Bronchial epithelial cell (primary cell): ENCODE results near the gene MCHR2. TPM values are rescaled to one million over a fixed set of nuclear protein-coding genes. Genes with fewer than 3 reads are reported as not detected.

Source experiments
- DNase-seq: peaks from one replicate; pipeline ENCODE4 v3.0.0-alpha.2; 2010; ENCODE audit warnings: low read depth
- FAIRE-seq: peaks from 2 replicates; lab custom pipeline; 2011; peaks lifted over from hg19 to GRCh38; lab: Jason Lieb, UNC
- H3K27me3 ChIP-seq: 2 replicates; pipeline ENCODE4 v1.5.1; 2011; ENCODE audit warnings: low read length; ENCODE audit not compliant: control insufficient read depth, insufficient read depth
- H3K36me3 ChIP-seq: 2 replicates; pipeline ENCODE4 v1.5.1; 2011; ENCODE audit warnings: low read length; ENCODE audit not compliant: control insufficient read depth, insufficient read depth
- H3K4me3 ChIP-seq: 2 replicates; pipeline ENCODE4 v1.5.1; 2011; ENCODE audit warnings: mild to moderate bottlenecking, low read depth, low read length, control low read depth
- total RNA-seq: library from RNA; depleted of rRNA; stranded (reverse); fragments of >200 nt; gene quantifications from 2 replicates; pipeline ENCODE4 v1.2.1, GENCODE V29; 2014
- TF ChIP-seq, protein P1 (sequence below): IDR thresholded peaks from 2 replicates; pipeline ENCODE4 v1.5.1; 2011; ENCODE audit warnings: mild to moderate bottlenecking, moderate library complexity, low read length, control low read depth, inconsistent platforms; ENCODE audit not compliant: insufficient read depth, severe bottlenecking

MCHR2 gene
- total RNA-seq, 1 donor from 2014 or later: not detected

DNA sequence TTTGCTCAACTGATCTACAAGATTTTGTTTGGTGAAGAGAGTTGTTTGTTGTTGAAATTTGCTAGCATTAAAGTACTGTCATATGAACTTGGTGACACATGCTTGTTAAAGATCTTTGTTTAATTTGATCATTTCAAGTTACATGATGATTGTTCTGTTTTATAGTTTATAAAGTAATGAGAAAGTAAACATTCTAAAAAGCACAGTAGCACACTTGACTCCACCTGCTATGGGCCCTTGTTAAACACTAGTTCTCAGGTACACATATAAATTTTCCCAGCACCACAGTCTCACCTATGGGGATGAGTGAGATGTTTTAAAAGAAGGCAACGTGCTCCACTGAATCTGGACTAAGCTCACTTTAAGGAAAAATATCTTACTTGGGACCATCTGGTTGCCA lies 14.1 kb downstream of the MCHR2 start:
- DNase-seq (no peak), FAIRE-seq (no peak)
- Histone ChIP-seq H3K27me3 (no peaks in the 10 kb centered on the region), H3K4me3 (no peak overlapping the region), H3K36me3 (no peaks in the 10 kb centered on the region)
- TF ChIP-seq, protein P1, sequence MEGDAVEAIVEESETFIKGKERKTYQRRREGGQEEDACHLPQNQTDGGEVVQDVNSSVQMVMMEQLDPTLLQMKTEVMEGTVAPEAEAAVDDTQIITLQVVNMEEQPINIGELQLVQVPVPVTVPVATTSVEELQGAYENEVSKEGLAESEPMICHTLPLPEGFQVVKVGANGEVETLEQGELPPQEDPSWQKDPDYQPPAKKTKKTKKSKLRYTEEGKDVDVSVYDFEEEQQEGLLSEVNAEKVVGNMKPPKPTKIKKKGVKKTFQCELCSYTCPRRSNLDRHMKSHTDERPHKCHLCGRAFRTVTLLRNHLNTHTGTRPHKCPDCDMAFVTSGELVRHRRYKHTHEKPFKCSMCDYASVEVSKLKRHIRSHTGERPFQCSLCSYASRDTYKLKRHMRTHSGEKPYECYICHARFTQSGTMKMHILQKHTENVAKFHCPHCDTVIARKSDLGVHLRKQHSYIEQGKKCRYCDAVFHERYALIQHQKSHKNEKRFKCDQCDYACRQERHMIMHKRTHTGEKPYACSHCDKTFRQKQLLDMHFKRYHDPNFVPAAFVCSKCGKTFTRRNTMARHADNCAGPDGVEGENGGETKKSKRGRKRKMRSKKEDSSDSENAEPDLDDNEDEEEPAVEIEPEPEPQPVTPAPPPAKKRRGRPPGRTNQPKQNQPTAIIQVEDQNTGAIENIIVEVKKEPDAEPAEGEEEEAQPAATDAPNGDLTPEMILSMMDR: no peak

- Histone ChIP-seq H3K36me3 (no peaks in the 10 kb centered on the region), H3K4me3 (no peak overlapping the region), H3K27me3 (no peaks in the 10 kb centered on the region)
- no peak for FAIRE-seq
- TF ChIP-seq, protein P1: no peak
- no peak for DNase-seq
Observed at GRCh38 chr6:99967052-99967451, 27.0 kb downstream of the MCHR2 start.

DNA sequence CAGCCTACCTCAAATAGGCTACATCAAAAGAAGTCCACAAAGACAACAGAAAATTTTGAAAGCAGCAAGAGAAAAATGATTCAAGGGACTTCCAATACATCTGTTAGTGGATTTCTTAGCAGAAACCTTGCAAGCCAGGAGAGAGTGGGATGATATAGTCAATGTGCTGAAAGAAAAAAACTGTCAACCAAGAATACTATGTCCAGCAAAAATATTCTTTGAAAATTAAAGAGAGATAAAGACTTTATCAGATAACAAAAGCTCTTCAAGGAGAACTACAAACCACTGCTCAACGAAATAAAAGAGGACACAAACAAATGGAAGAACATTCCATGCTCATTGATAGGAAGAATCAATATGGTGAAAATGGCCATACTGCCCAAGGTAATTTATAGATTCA lies 34.0 kb downstream of the MCHR2 start:
- no peak for FAIRE-seq
- TF ChIP-seq, protein P1: no peak
- no peaks in the 10 kb centered on the region for H3K27me3 ChIP-seq
- H3K36me3 ChIP-seq: no peaks in the 10 kb centered on the region
- DNase-seq: no peak
- H3K4me3 ChIP-seq: no peak overlapping the region

GRCh38 chr6:99951016-99951805 lies 42.8 kb downstream of the MCHR2 start:
- TF ChIP-seq, protein P1: no peak
- Histone ChIP-seq H3K36me3 (no peaks in the 10 kb centered on the region), H3K27me3 (no peaks in the 10 kb centered on the region), H3K4me3 (no peak overlapping the region)
- FAIRE-seq (no peak), DNase-seq (no peak)

DNA sequence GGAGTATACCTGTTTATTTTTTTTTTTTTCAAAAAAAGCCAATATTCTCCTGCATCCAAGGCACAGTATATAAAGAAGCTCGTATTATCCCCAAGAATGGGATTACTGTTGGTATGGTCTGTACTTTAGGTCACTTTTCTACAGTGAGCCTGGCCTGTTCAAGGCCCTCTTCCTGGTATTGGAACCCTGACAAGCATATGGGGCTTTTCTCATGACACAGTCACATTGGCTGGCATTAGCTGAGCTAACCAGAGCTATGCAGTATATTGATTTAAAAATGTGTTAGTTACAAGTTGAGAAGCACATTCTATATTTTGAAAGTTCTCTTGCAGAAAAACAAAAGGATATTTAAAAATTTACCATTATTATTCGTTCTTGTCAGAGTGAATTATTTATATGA lies 48.0 kb downstream of the MCHR2 start:
- FAIRE-seq (no peak), DNase-seq (no peak)
- TF ChIP-seq, protein P1: no peak
- Histone ChIP-seq H3K27me3 (no peaks in the 10 kb centered on the region), H3K36me3 (no peaks in the 10 kb centered on the region), H3K4me3 (no peak overlapping the region)
